Medulla oblongata (tissue), 1 donor: Measurements from ENCODE around the gene PMEL.
"Not testable (repeated sequence)": the region's sequence is repeated elsewhere in the genome, so short reads cannot be mapped to it uniquely, and the experiment has no call there.

Experiments
- DNase-seq: peaks from one replicate; pipeline ENCODE4 v3.0.0-alpha.2; 2015; ENCODE audit errors: extremely low spot score

PMEL gene

GRCh38 chr12:55923648-55924047 is 42.2 kb downstream of the PMEL start:
- DNase-seq, result not testable (repeated sequence)

- DNase-seq, result no peak
These were observed 43.7 kb downstream of the PMEL start for GRCh38 chr12:55922126-55922525.

DNA sequence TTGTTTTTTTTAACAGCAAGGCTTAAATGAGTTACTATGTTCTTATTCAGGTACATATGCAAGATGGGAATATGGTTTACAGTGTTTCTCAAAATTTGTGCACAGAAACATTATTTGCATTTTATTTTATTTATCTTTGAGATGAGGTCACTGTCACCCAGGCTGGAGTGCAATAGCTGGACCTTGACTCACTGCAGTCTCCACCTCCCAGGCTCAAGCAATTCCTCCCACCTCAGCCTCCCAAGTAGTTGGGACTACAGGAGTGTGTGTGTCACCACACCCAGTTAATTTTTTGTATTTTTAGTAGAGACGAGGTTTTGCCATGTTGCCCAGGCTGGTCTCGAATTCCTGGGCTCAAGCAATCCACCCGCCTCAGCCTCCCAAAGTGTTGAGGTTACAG is 46.8 kb downstream of the PMEL start:
- DNase-seq, result not testable (repeated sequence)

- no peak for DNase-seq
These were observed 50.4 kb downstream of the PMEL start for GRCh38 chr12:55915482-55915859.

GRCh38 chr12:55912908-55913307 is 52.9 kb downstream of the PMEL start:
- DNase-seq, result no peak

DNA sequence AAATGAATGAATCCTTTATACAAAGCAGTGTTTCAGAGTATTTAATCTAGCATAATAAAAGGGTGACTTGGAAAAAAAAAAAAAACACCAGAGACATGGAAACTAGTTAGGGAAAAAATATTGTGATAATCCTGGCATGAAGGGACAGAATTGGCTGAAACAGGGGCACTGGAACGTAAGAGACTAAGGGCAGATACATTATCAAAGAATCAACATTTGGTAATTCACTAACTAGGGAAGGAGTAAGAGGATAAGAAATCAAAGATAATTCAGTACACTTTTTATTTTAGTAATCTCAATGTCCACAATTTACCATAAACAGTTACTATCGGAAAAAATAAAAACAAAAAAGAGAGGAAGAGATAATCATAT is 56.3 kb downstream of the PMEL start:
- DNase-seq, result no peak

GRCh38 chr12:55908726-55909512 is 56.9 kb downstream of the PMEL start:
- peak; percentile 30 for DNase-seq

DNA sequence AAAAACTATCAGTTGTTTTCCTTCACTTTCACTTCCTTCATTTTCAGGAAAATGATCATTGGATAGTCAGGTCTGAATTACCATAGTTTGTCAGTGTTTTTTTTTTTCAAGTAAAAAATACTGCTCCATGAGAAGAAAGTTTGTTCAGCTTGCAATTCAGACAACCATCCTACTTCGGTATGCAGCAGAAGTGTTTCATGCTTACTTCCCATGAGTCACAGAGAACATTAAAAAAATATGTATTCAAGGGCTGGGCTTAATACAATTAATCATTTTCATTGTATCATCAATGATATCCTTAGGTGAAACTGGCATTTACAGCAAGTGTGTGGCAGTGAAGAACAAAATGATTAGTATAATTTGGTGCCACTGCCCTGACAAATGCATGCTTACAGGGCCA is 59.8 kb downstream of the PMEL start:
- DNase-seq, result no peak
